K562 (cell line): ENCODE measurements around the gene RNF25. TPM values are rescaled to one million over a fixed set of nuclear protein-coding genes. Genes with fewer than 3 reads are reported as not detected.

ENCODE experiments used
- ATAC-seq: fragments of 200-7000 bp; cut with Tn5 transposase; 3 replicates; pipeline ENCODE4 v1.9.1; 2020; ENCODE audit warnings: moderate library complexity
- BruUV-seq: library from RNA; stranded (reverse); fragments of 400-500 nt; replicated peaks from 2 replicates; lab custom pipeline; 2021; lab: Mats Ljungman, UMichigan
- CTCF ChIA-PET: fragments of 300-600 bp; formaldehyde crosslinking; extraction: SDS; loops from one replicate; lab custom pipeline; 2021; ENCODE audit warnings: low intra/inter-chr PET ratio; lab: Yijun Ruan, JAX
- POLR2A ChIA-PET: fragments of 300-600, 350-650 bp; sonication (Branson Sonifier 250); formaldehyde crosslinking; extraction: SDS; loops from one replicate; lab custom pipeline; 2021; ENCODE audit warnings: antibody characterized with exemption, inconsistent platforms; lab: Yijun Ruan, JAX
- DNase-seq, 4 experiments: peaks; one replicate each; pipeline versions ENCODE4 v3.0.0 to v3.0.0-alpha.2; 2011 to 2018; ENCODE audit warnings: low spot score in 3 of 4, mixed read lengths in 3 of 4; ENCODE audit errors: extremely low read depth in 1 of 4
- FAIRE-seq: peaks from 2 replicates; lab custom pipeline; 2011; peaks lifted over from hg19 to GRCh38; lab: Jason Lieb, UNC
- H2AFZ ChIP-seq: 2 replicates; pipeline ENCODE4 v1.6.0; 2011; ENCODE audit warnings: low read depth, low read length, control low read depth, inconsistent platforms
- H3K27ac ChIP-seq: fragments of 200-600 bp; 3 replicates; pipeline ENCODE4 v1.8.0; 2011; ENCODE audit warnings: low read depth, mild to moderate bottlenecking, control low read depth, inconsistent platforms, low read length, moderate library complexity, mixed read lengths; ENCODE audit errors: extremely low read depth
- H3K27me3 ChIP-seq, 2 experiments: fragments of 300-600 bp in 1 of 2; 2 replicates in 1 of 2; 3 replicates in 1 of 2; pipeline versions ENCODE4 v1.6.0 to v1.8.0; 2011; ENCODE audit warnings: inconsistent platforms in 2 of 2, low read length in 2 of 2, mild to moderate bottlenecking in 1 of 2, mixed read lengths in 1 of 2, moderate library complexity in 1 of 2; ENCODE audit not compliant: control insufficient read depth in 2 of 2, insufficient read depth in 2 of 2
- H3K36me3 ChIP-seq: fragments of 300-600 bp; 3 replicates; pipeline ENCODE4 v1.8.0; 2011; ENCODE audit warnings: mild to moderate bottlenecking, low read length, inconsistent platforms; ENCODE audit not compliant: control insufficient read depth, insufficient read depth
- H3K4me1 ChIP-seq, 2 experiments: fragments of 200-600 bp in 1 of 2; replicated peaks in 1 of 2; 2 replicates in 1 of 2; 3 replicates in 1 of 2; pipeline versions ENCODE4 v1.5.1 to v1.8.0; 2011; ENCODE audit warnings: inconsistent platforms in 2 of 2, low read length in 2 of 2, mild to moderate bottlenecking in 1 of 2, mixed read lengths in 1 of 2, moderate library complexity in 1 of 2; ENCODE audit not compliant: control insufficient read depth in 2 of 2, insufficient read depth in 2 of 2
- H3K4me2 ChIP-seq: 2 replicates; pipeline ENCODE4 v1.6.1; 2011; ENCODE audit warnings: low read length, control low read depth, inconsistent platforms, mixed read lengths; ENCODE audit not compliant: insufficient read depth
- H3K4me3 ChIP-seq: fragments of 200-600 bp; sonication (generic), shearing (Covaris generic); 2 replicates; pipeline ENCODE4 v1.5.1; 2016; ENCODE audit warnings: control low read depth, inconsistent platforms
- H3K79me2 ChIP-seq: fragments of 200-600 bp; 3 replicates; pipeline ENCODE4 v1.8.0; 2011; ENCODE audit warnings: low read length, inconsistent platforms; ENCODE audit not compliant: control insufficient read depth, insufficient read depth
- H3K9ac ChIP-seq, 2 experiments: 2 replicates each; pipeline versions ENCODE4 v1.6.0 to v1.6.1; 2011; ENCODE audit warnings: low read depth in 2 of 2, low read length in 2 of 2, control low read depth in 1 of 2, inconsistent platforms in 1 of 2, mild to moderate bottlenecking in 1 of 2, mixed read lengths in 1 of 2; ENCODE audit not compliant: insufficient read depth in 1 of 2
- H3K9me1 ChIP-seq: one replicate; pipeline ENCODE4 v1.6.0; 2011; ENCODE audit warnings: inconsistent platforms, mild to moderate bottlenecking, low read length, moderate library complexity; ENCODE audit not compliant: control insufficient read depth, insufficient read depth
- H3K9me3 ChIP-seq: replicated peaks from 2 replicates; pipeline ENCODE4 v1.5.1; 2011; ENCODE audit warnings: low read depth, low read length, inconsistent platforms; ENCODE audit not compliant: control insufficient read depth, insufficient read depth
- H4K20me1 ChIP-seq: replicated peaks from 2 replicates; pipeline ENCODE4 v1.6.1; 2011; ENCODE audit warnings: low read length, inconsistent platforms, mixed read lengths; ENCODE audit not compliant: control insufficient read depth, insufficient read depth
- CEBPB ChIP-seq: fragments of 450-650 bp; IDR thresholded peaks from 2 replicates; pipeline ENCODE4 v1.6.1; 2016; ENCODE audit warnings: missing genetic modification characterization, missing compliant biosample characterization
- ETV6 ChIP-seq, 3 experiments: fragments of 150-350 bp in 1 of 3; sonication (generic) in 1 of 3; formaldehyde crosslinking in 1 of 3; IDR thresholded peaks; 2 replicates each; pipeline versions ENCODE4 v1.6.1 to v1.8.0; 2014 to 2022; ENCODE audit warnings: borderline replicate concordance in 2 of 3, low read depth in 2 of 3, antibody characterized with exemption in 1 of 3, low read length in 1 of 3, mild to moderate bottlenecking in 1 of 3, missing genetic modification reagents in 1 of 3
- HES1 ChIP-seq: fragments of 450-650 bp; IDR thresholded peaks from 2 replicates; pipeline ENCODE4 v1.6.1; 2016; ENCODE audit warnings: low read depth, mild to moderate bottlenecking, moderate library complexity
- IFI16 ChIP-seq: fragments of 250-450 bp; sonication (Bioruptor Pico); IDR thresholded peaks from 2 replicates; pipeline ENCODE4 v2.1.2; 2022; ENCODE audit warnings: mild to moderate bottlenecking, inconsistent platforms
- KLF10 ChIP-seq: fragments of 250-450 bp; sonication (Bioruptor Pico); IDR thresholded peaks from 2 replicates; pipeline ENCODE4 v1.6.1; 2021; ENCODE audit warnings: matching md5 sums
- LARP7 ChIP-seq: fragments of 450-650 bp; IDR thresholded peaks from 2 replicates; pipeline ENCODE4 v1.6.1; 2016
- MAX ChIP-seq: sonication (generic); formaldehyde crosslinking; IDR thresholded peaks from 2 replicates; pipeline ENCODE4 v1.9.0; 2022; ENCODE audit warnings: mild to moderate bottlenecking, missing genetic modification reagents
- PBX2 ChIP-seq, 2 experiments: IDR thresholded peaks in 1 of 2; conservative IDR thresholded peaks in 1 of 2; 2 replicates each; pipeline ENCODE4 v1.6.1; 2016; ENCODE audit warnings: low read depth in 2 of 2, mild to moderate bottlenecking in 1 of 2, missing compliant biosample characterization in 1 of 2, missing genetic modification characterization in 1 of 2, moderate library complexity in 1 of 2
- PRPF4 ChIP-seq: fragments of 200-400 bp; formaldehyde crosslinking; IDR thresholded peaks from one replicate; pipeline ENCODE4 v1.6.1; 2017; ENCODE audit warnings: low read length, low read depth, mild to moderate bottlenecking; ENCODE audit not compliant: insufficient read depth, poor library complexity, severe bottlenecking
- SMC3 ChIP-seq: conservative IDR thresholded peaks from 2 replicates; pipeline ENCODE4 v1.6.1; 2011; ENCODE audit warnings: low read depth, low read length, improper control_type of control experiment; ENCODE audit not compliant: insufficient read depth
- THRA ChIP-seq: fragments of 450-650 bp; IDR thresholded peaks from 2 replicates; pipeline ENCODE4 v1.6.1; 2017; ENCODE audit warnings: mild to moderate bottlenecking, moderate library complexity
- ZBTB1 ChIP-seq: sonication (generic); formaldehyde crosslinking; IDR thresholded peaks from 2 replicates; pipeline ENCODE4 v1.8.1; 2023; ENCODE audit warnings: missing genetic modification reagents, low read depth, mild to moderate bottlenecking, borderline replicate concordance
- ZNF431 ChIP-seq: sonication (generic); formaldehyde crosslinking; IDR thresholded peaks from 2 replicates; pipeline ENCODE4 v1.8.0; 2022; ENCODE audit warnings: mild to moderate bottlenecking, missing genetic modification reagents
- WGBS: fragments of 100-300 bp; shearing (Covaris generic); methylation state at CpG from one replicate; pipeline ENCODE4 v1.1.6; 2016; ENCODE audit warnings: low coverage, mixed read lengths; ENCODE audit not compliant: insufficient coverage; ENCODE audit errors: missing lambda C conversion rate; 5-methylcytosine and 5-hydroxymethylcytosine counted together
- in situ Hi-C: fragments of 300-500 bp; cut with MboI; formaldehyde crosslinking; loops from 4 replicates; pipeline ENCODE4 v1.15.0; 2018; ENCODE audit warnings: inconsistent platforms, mixed read lengths
- intact Hi-C: fragments of 100-400 bp; cut with micrococcal nuclease; formaldehyde crosslinking; loops from 2 replicates; pipeline ENCODE4 v1.14.2; 2022
- polyA plus RNA-seq, 8 experiments: library from polyadenylated mRNA; depleted of rRNA in 4 of 8; stranded (reverse) in 5 of 8; unstranded in 3 of 8; fragments of >200 nt; fragmentation: Nextera tagmentation in 2 of 8; fragmentation: Illumina TruSeq in 1 of 8; extraction: Ambion mirVana in 2 of 8; extraction: Trizol in 1 of 8; gene quantifications; 2 replicates each; pipeline versions ENCODE4 v1.2.1 to v1.2.3, GENCODE V29; 2011 to 2014; ENCODE audit warnings: inconsistent platforms in 1 of 8, missing spikeins in 1 of 8
- total RNA-seq, 7 experiments: library from RNA; depleted of rRNA in 6 of 7; stranded (reverse); fragments of >200 nt in 6 of 7; fragmentation: Illumina TruSeq in 2 of 7; extraction: Trizol in 2 of 7; gene quantifications; 2 replicates each; pipeline versions ENCODE4 v1.2.1 to v1.2.3, GENCODE V29; 2011 to 2021; ENCODE audit warnings: low replicate concordance in 1 of 7

RNF25 gene
- total and polyA plus RNA-seq, 9 of the 15 experiments (the other 6 are each of a cell fraction or from before 2014, with no cell fraction given) = 2.3 to 49.8 (median 20.5) TPM

GRCh38 chr2:218648088-218648786 lies 23.6 kb downstream of the RNF25 start:
- intact Hi-C loops (loop anchor here (10.0 kb wide), 2 partner anchors 243 to 373 kb away; partner anchors contain the start of genes AAMP and PNKD), in situ Hi-C loops (no loop called here)
- no TSS peak for BruUV-seq
- POLR2A ChIA-PET = interaction anchor here (0.7 to 0.9 kb wide), 2 partner anchors 11 to 19 kb away, joined by 3 to 5 read pairs; partner anchors contain the start of genes BCS1L and ZNF142
- 72% methylated on average over 9 of the region's 9 CpGs for WGBS
- Histone ChIP-seq H3K9me1 (no peaks in the 10 kb centered on the region), H3K9me3 (no peaks in the 10 kb centered on the region), H3K79me2 (0 out of 3 replicates have a peak, but pooled peaks cover 4% of the 10 kb centered on the region), H3K36me3 (peaks cover 86% of the 10 kb centered on the region), H3K4me1 (no peaks in the 10 kb centered on the region), H3K4me2 (no peak overlapping the region), H3K9ac (no peak overlapping the region), H3K27me3 (no peaks in the 10 kb centered on the region), H2AFZ (no peak overlapping the region), H3K4me3 (no peak overlapping the region), H3K27ac (no peak overlapping the region), H4K20me1 (no peaks in the 10 kb centered on the region)
- FAIRE-seq = peak; percentile 81
- peak; percentile 93 for ATAC-seq
- DNase-seq = peak; percentile 23 to 50 (median 44)
- CTCF ChIA-PET = interaction anchor here (0.7 to 0.9 kb wide), 2 partner anchors 167 to 375 kb away, joined by 3 to 5 read pairs; no protein-coding TSS in a partner anchor
- no peak for TF ChIP-seq PBX2 (CRISPR knock-in tag; IDR thresholded peaks at IDR 0.05; ENCODE audit: low read depth)
- TF ChIP-seq PBX2 (tag; conservative IDR thresholded peaks at IDR 0.05; ENCODE audit: low read depth) = no peak
- no peak for TF ChIP-seq ZNF431
- no peak for TF ChIP-seq ETV6 (IDR thresholded peaks at IDR 0.05; ENCODE audit: borderline replicate concordance in 1 of 2, low read depth in 2 of 2, low read length in 1 of 2)
- TF ChIP-seq ETV6 (CRISPR knock-in tag; IDR thresholded peaks at IDR 0.05; ENCODE audit: borderline replicate concordance) = no peak
- TF ChIP-seq IFI16 (CRISPR knock-in tag) = no peak
- 0 out of 2 replicates have a peak, but pooled peaks have one; percentile 18 for TF ChIP-seq MAX (CRISPR knock-in tag)
- TF ChIP-seq ZBTB1 (CRISPR knock-in tag) = no peak
- peak; percentile 48 for TF ChIP-seq SMC3
- no peak for TF ChIP-seq KLF10 (CRISPR knock-in tag)
- TF ChIP-seq HES1 = no peak
- TF ChIP-seq PRPF4 = no peak
- no peak for TF ChIP-seq THRA
- no peak for TF ChIP-seq LARP7
- 0 out of 2 replicates have a peak, but pooled peaks have one; percentile 44 for TF ChIP-seq CEBPB (tag)
